Neural progenitor cell (in vitro differentiated cells): ENCODE measurements around the gene CDX4. TPM values are rescaled to one million over a fixed set of nuclear protein-coding genes. Genes with fewer than 3 reads are reported as not detected.

Source experiments
- DNase-seq: peaks from one replicate; pipeline ENCODE4 v3.0.0-alpha.2; 2016; ENCODE audit warnings: low spot score
- H2AFZ ChIP-seq: fragments of 200-600 bp; sonication (generic); replicated peaks from 2 replicates; pipeline ENCODE4 v1.6.1; 2016; ENCODE audit warnings: antibody characterized with exemption
- H3F3A ChIP-seq: fragments of 200-600 bp; sonication (generic); 2 replicates; pipeline ENCODE4 v1.6.1; 2016; ENCODE audit warnings: antibody characterized with exemption, low read depth
- H3K27ac ChIP-seq: fragments of 200-600 bp; sonication (generic); 2 replicates; pipeline ENCODE4 v1.5.1; 2016; ENCODE audit warnings: mild to moderate bottlenecking
- H3K27me3 ChIP-seq: fragments of 200-600 bp; sonication (generic); 2 replicates; pipeline ENCODE4 v1.6.1; 2016; ENCODE audit warnings: mild to moderate bottlenecking, moderate library complexity
- H3K36me3 ChIP-seq: fragments of 200-600 bp; sonication (generic); 2 replicates; pipeline ENCODE4 v1.5.1; 2016
- H3K4me1 ChIP-seq: fragments of 200-600 bp; sonication (generic); 2 replicates; pipeline ENCODE4 v1.6.1; 2016; ENCODE audit warnings: mixed run types
- H3K4me2 ChIP-seq: fragments of 200-600 bp; sonication (generic); 2 replicates; pipeline ENCODE4 v1.6.1; 2016
- H3K4me3 ChIP-seq: fragments of 200-600 bp; sonication (generic); 2 replicates; pipeline ENCODE4 v1.5.1; 2016
- H3K79me2 ChIP-seq: fragments of 200-600 bp; sonication (generic); 2 replicates; pipeline ENCODE4 v1.6.1; 2016; ENCODE audit warnings: low read depth
- H3K9ac ChIP-seq: fragments of 200-600 bp; sonication (generic); 2 replicates; pipeline ENCODE4 v1.6.1; 2016
- H3K9me3 ChIP-seq: fragments of 200-600 bp; sonication (generic); 2 replicates; pipeline ENCODE4 v1.5.1; 2016; ENCODE audit warnings: low read depth
- H4K20me1 ChIP-seq: fragments of 200-600 bp; sonication (generic); 2 replicates; pipeline ENCODE4 v1.6.1; 2016; ENCODE audit warnings: low read depth
- H3K27ac Mint-ChIP-seq: 3 replicates; pipeline ENCODE4 v1.8.0; 2021; ENCODE audit warnings: mixed read lengths
- H3K27me3 Mint-ChIP-seq: 2 replicates; pipeline ENCODE4 v1.8.0; 2022; ENCODE audit warnings: low read depth, mild to moderate bottlenecking, inconsistent platforms, moderate library complexity, mixed read lengths; ENCODE audit not compliant: insufficient read depth
- H3K36me3 Mint-ChIP-seq: 3 replicates; pipeline ENCODE4 v1.8.0; 2021; ENCODE audit warnings: mixed read lengths
- H3K4me1 Mint-ChIP-seq: 3 replicates; pipeline ENCODE4 v1.8.0; 2021; ENCODE audit warnings: mixed read lengths
- H3K4me3 Mint-ChIP-seq: 3 replicates; pipeline ENCODE4 v1.8.0; 2021; ENCODE audit warnings: mild to moderate bottlenecking, moderate library complexity, mixed read lengths
- H3K9me3 Mint-ChIP-seq: 3 replicates; pipeline ENCODE4 v1.8.0; 2020; ENCODE audit warnings: mixed read lengths
- EZH2 ChIP-seq: fragments of 200-600 bp; sonication (generic); IDR thresholded peaks from 2 replicates; pipeline ENCODE4 v1.6.1; 2017; ENCODE audit warnings: antibody characterized with exemption, mild to moderate bottlenecking, moderate library complexity
- EZH2phosphoT487 ChIP-seq: fragments of 200-600 bp; sonication (generic); IDR thresholded peaks from 2 replicates; pipeline ENCODE4 v1.6.1; 2017; ENCODE audit warnings: antibody characterized with exemption
- total RNA-seq: library from RNA; depleted of rRNA; stranded (reverse); fragments of >200 nt; gene quantifications from 2 replicates; pipeline ENCODE4 v1.2.3, GENCODE V29; 2015; ENCODE audit warnings: low replicate concordance
- TF ChIP-seq, protein P1 (sequence below): fragments of 200-600 bp; sonication (generic); IDR thresholded peaks from 2 replicates; pipeline ENCODE4 v1.5.1; 2017; ENCODE audit warnings: antibody characterized with exemption, mild to moderate bottlenecking

CDX4 gene
- total RNA-seq, 1 donor from 2014 or later = 0.92 TPM

DNA sequence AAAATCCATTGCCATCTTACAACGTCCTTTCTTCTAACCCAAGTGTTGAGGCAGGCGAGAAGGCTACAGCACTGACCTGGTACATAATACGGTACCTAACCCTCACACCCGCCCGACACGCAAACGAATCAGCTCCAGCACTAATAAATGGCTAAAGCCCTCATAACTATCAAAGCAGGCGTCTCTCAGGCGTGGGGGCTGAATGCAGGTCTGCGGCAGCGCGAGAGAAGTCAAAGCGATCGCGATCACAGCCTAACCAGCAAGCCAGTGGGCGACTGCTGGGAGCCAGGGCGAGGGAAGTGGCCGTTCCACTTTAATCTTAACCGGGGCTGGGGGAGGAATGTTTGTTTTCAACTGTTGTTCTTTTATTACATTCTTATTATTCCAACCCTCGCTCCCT lies 1.5 kb downstream of the CDX4 start:
- Histone ChIP-seq H3K27ac (no peak overlapping the region), H3K9ac (no peak overlapping the region), H4K20me1 (no peaks in the 10 kb centered on the region), H3K4me2 (peak overlapping the region; percentile 55), H3K4me1 (no peaks in the 10 kb centered on the region), H3K36me3 (no peaks in the 10 kb centered on the region), H3K79me2 (no peaks in the 10 kb centered on the region), H2AFZ (no peak overlapping the region), H3K4me3 (peak overlapping the region; percentile 16), H3F3A (no peaks in the 10 kb centered on the region), H3K27me3 (peaks cover 69% of the 10 kb centered on the region), H3K9me3 (peaks cover 5% of the 10 kb centered on the region)
- Mint-ChIP-seq H3K4me1 (no peaks in the 10 kb centered on the region), H3K36me3 (no peaks in the 10 kb centered on the region), H3K4me3 (peak overlapping the region; percentile 51), H3K27ac (no peak overlapping the region), H3K9me3 (peaks cover 5% of the 10 kb centered on the region), H3K27me3 (peaks cover 3% of the 10 kb centered on the region)
- TF ChIP-seq, protein P1, sequence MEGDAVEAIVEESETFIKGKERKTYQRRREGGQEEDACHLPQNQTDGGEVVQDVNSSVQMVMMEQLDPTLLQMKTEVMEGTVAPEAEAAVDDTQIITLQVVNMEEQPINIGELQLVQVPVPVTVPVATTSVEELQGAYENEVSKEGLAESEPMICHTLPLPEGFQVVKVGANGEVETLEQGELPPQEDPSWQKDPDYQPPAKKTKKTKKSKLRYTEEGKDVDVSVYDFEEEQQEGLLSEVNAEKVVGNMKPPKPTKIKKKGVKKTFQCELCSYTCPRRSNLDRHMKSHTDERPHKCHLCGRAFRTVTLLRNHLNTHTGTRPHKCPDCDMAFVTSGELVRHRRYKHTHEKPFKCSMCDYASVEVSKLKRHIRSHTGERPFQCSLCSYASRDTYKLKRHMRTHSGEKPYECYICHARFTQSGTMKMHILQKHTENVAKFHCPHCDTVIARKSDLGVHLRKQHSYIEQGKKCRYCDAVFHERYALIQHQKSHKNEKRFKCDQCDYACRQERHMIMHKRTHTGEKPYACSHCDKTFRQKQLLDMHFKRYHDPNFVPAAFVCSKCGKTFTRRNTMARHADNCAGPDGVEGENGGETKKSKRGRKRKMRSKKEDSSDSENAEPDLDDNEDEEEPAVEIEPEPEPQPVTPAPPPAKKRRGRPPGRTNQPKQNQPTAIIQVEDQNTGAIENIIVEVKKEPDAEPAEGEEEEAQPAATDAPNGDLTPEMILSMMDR = no peak
- no peak for TF ChIP-seq EZH2
- TF ChIP-seq EZH2phosphoT487 = no peak
- peak; percentile 25 for DNase-seq

DNA sequence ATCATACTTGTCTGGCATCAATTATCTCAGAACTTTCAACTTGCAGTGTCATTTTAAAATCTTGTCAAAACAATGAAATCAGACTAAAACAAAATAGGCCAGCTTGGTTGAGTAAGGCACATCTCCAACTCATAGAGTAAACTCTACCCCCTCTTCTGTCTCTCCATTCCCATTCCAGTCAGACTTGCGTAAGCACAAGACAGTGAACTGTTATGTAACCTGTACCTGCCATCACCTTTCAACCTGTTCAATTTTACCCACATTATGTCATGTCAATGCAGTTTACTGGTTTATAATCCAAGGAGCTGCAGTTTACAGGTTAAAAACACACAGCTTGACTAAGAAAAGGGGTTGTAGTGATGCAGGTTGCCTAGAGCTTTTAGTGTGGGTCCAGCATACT lies 8.3 kb downstream of the CDX4 start:
- H3K27ac Mint-ChIP-seq = no peak overlapping the region

DNA sequence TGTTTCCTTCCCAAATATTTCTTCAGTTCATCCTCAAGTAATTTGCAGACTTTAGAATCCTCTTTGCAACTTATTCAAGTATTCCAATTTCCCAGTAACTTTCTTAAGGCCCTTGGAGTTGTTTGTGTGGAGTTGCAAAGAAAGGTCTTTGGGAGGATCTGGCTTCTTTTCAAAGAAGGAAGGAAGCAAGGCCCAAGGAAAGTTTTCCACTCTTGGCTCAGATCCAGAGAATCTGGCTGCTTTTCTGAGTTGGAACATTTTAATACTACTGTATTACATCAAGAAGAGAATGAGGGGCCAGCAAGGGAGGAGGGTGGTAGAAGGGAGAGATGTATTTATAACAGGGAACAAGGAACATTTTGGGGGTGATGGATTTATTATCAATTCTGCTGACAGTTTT lies 10.5 kb downstream of the CDX4 start:
- Histone ChIP-seq H3K27ac (no peak overlapping the region), H3K79me2 (no peaks in the 10 kb centered on the region), H3K27me3 (no peaks in the 10 kb centered on the region), H3K4me3 (no peak overlapping the region), H4K20me1 (no peaks in the 10 kb centered on the region), H3F3A (no peaks in the 10 kb centered on the region), H3K4me2 (no peak overlapping the region), H3K9me3 (no peaks in the 10 kb centered on the region), H2AFZ (no peak overlapping the region), H3K4me1 (no peaks in the 10 kb centered on the region), H3K9ac (no peak overlapping the region), H3K36me3 (no peaks in the 10 kb centered on the region)
- H3K27me3 Mint-ChIP-seq = no peaks in the 10 kb centered on the region
- no peak overlapping the region for H3K27ac Mint-ChIP-seq
- no peak overlapping the region for H3K4me3 Mint-ChIP-seq
- no peak for TF ChIP-seq EZH2phosphoT487
- TF ChIP-seq, protein P1 = no peak
- TF ChIP-seq EZH2 = no peak
- no peaks in the 10 kb centered on the region for H3K9me3 Mint-ChIP-seq
- no peaks in the 10 kb centered on the region for H3K4me1 Mint-ChIP-seq
- H3K36me3 Mint-ChIP-seq = no peaks in the 10 kb centered on the region
- no peak for DNase-seq

More for the DNA sequence above, 8.3 kb downstream of the CDX4 start:
- H3K4me3 ChIP-seq = no peak overlapping the region
- H3K79me2 ChIP-seq = no peaks in the 10 kb centered on the region
- no peak overlapping the region for H3K4me2 ChIP-seq
- DNase-seq = no peak
- Mint-ChIP-seq H3K4me3 (no peak overlapping the region), H3K36me3 (no peaks in the 10 kb centered on the region), H3K4me1 (no peaks in the 10 kb centered on the region), H3K27me3 (no peaks in the 10 kb centered on the region), H3K9me3 (no peaks in the 10 kb centered on the region)
- H3K27ac ChIP-seq = no peak overlapping the region
- no peaks in the 10 kb centered on the region for H4K20me1 ChIP-seq
- H3K9ac ChIP-seq = no peak overlapping the region
- H3K27me3 ChIP-seq = peaks cover 17% of the 10 kb centered on the region
- H3K36me3 ChIP-seq = no peaks in the 10 kb centered on the region
- no peaks in the 10 kb centered on the region for H3F3A ChIP-seq
- H3K9me3 ChIP-seq = peaks cover 4% of the 10 kb centered on the region
- H2AFZ ChIP-seq = no peak overlapping the region
- no peaks in the 10 kb centered on the region for H3K4me1 ChIP-seq
- TF ChIP-seq EZH2phosphoT487 (no peak), EZH2 (no peak)
- TF ChIP-seq, protein P1 = no peak
